HUDEP-2 (cell line): ENCODE data around the gene HOXA4.

Source experiments
- DNase-seq, 76 experiments: peaks; one replicate each; lab custom pipeline; 2025; ENCODE audit not compliant: unreplicated experiment in 76 of 76; lab: John Stamatoyannopoulos, UW

HOXA4 gene

DNA sequence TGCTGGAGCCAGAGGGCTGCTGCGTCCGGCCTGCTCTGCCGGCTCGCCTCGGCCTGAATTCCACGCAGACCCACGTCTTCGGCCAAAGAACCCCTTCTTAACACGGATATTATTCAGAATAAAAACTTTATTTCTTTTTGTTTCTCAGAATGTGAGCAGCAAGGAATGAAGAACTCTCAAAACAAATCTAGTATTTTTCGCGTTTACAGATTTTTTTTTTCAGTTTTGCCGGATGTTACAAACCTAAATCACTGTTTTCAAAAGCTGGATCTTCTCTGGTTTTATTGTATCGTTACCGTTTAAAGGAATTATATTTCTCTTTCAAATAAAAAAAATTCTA is 23.7 kb downstream of the HOXA4 start:
- DNase-seq: no peak

DNA sequence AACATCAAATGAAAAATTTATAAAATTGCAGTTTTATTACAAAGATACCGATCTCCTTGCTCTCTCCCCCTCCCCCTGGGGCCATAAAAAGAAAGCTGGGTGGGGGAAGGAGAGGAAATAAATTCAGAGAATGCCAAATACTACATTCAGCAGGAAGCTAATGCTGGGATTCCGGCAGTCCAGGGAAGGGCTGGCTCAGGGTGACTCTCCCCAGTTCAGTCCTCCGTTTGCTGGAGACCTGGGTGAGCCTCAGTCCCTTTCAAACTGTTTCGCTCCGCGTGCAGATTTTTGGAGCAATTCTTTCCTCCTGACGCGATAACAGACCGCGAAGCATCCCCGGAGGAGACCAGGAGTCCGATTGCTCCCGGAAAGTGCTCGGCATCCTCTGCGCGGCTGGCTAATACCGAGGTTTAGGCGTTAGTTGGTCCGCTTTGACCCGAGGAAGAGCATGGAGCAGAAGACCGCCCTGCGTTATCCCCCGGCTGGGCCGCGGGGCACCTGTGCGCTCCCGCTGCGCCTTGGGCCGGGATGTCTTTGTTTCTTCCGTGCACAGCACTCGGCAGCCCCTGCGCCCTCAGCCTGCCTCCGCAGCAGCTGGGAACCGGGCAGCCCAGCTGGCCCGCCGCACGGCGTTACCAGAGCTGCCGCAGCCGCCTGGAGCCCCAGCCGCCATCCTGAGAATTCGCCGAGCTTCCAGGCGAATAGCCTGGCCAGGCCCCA is 24.2 kb downstream of the HOXA4 start:
- DNase-seq: no peak

DNA sequence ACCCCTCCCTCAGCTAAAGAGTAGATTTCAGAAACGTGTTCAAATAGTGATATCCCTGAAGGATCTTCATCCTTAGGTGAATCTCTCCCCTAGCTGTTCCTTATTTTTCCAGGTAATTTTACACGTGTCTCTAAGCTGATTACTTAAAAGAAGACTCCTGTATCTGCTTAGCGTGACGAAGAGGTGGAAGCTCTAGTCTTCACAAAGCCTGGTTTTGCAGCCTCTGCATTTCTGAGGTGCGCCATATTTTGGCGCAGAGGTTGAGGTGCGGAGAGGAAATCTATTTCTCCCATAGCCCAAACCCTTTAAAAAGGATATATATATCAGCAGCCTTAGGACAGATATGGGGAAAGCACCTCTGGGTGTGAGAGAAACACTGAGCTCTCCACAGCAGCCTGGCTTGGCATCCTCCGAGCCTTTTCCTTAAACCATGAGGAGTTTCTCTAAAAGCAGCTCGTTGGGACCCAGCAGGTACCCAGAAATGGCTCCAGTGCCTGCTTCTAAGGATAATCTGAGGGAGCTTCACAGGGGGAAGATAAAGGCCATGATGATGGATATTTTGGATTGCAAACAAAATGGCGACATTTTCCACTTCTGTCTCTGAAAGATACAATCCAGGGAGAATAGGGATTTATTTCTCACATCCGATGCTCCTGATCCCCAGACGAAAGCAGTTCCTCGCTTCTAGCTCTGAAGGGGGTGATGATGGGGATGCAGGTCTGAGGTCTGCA is 25.1 kb downstream of the HOXA4 start:
- no peak for DNase-seq

DNA sequence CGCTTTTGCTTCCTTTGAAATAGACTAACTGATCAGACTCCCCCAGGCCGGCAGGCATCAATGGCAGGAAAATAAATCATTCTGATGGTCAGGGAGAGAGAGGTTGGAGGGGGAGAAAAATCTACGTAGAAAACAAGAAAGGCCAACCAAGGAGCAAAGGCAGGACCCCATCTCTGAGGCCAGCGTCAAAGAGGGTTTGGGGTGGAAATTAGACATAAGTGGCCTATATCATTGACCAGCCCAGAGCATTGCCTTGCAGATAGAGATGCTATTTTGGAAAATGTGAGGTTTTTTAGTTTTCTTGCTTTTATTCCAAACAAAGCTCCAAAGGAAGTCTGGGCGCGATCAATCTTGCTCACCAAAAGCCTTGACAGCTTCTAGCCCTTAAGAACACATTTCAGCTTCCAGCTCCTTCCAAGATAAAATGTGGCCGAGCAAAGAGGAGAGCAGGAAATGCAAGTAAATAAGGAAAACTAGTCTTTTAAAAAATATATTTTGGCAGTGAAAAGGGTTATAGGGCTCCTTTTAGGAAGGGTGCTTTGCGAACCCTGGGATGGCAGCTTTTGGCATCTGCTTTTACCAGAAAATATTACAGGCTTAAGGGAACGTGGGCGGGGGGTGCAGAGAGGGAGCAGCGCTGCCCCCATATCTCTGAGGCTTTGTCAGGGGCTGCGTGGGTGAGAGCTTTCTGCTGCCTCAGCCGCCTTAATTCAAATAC is 26.1 kb downstream of the HOXA4 start:
- no peak for DNase-seq

DNA sequence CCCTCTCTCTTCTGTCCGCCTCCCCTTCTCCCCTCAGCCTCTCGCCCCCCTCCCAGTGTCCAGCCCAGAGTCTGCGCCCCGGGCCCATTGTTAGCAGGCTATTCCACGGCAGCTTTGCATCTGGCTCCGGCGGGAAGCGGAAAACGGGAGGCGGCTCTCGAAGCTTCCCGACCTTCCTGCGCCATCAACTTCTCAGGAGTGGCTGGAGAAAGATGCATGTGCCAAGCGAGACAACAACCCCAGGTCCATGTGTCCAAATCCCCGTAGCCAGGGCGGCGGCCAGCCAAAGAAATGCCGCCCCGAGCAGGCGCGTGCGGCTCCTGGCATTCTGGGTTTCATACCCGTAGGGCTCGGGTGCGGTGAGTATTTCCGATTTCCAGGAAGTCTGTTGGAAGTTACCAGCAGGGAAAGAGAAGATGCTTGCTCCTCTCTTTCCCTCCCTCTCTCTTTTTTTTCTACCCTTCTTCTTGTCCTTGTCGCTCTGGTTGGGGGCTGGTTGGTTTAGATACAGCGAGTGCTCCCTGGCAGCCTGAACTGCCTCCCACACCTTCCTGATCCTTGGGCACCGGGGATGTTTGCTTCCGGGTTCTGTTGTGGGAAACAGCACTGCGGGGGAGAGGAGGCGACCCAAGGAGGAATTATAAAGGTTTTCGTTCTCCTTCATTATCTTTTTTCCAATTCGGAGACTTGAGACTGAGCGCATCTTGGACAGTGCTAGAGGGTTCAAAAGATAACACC is 26.9 kb downstream of the HOXA4 start:
- DNase-seq: no peak

DNA sequence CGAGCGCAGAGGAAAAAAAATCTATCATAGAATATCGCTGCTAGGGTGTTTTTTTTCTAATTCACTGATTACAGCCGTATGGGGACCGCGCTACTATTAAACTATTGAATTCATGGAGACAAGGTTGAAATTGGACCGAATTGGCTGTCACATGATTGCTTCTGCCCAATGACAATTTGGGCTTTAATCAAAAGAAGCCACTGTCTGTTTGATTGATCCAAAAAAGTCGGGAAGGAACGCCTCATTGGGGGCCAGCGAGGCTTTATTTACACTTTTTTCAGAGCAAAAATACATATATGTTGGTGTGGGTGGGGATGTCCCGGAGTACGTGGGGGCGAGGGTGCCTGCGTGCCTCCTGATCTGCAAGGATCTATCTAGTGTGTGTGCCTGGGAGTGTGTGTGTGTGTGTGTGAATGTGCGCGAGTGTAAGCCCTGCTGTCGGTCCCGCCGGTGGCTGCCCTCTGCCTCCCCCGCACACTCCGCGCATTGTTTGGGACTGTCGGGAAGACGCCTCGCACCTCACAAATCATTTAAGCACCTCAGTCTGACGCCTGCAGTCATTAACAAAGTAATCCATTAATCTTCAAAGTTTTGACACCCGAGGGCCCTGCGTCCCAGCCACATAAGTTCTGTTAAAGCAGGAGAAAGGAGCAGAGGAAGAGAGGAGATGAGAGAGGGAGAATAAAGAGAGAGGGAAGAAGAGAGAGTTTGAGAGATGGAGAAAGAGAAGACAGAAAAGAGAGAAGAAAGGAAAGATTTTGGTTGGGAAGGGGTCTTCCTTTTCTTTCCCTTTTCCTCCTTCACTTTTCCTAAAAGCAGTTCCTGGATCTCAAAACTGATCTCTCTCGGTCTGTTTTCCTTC is 27.7 kb downstream of the HOXA4 start, which contains the start of gene HOXA2:
Gene HOXA2 (minus strand): TSS at position 103 of the 862 bp plus-strand sequence. CDS start 183 bp downstream, outside the sequence.
- DNase-seq: no peak

DNA sequence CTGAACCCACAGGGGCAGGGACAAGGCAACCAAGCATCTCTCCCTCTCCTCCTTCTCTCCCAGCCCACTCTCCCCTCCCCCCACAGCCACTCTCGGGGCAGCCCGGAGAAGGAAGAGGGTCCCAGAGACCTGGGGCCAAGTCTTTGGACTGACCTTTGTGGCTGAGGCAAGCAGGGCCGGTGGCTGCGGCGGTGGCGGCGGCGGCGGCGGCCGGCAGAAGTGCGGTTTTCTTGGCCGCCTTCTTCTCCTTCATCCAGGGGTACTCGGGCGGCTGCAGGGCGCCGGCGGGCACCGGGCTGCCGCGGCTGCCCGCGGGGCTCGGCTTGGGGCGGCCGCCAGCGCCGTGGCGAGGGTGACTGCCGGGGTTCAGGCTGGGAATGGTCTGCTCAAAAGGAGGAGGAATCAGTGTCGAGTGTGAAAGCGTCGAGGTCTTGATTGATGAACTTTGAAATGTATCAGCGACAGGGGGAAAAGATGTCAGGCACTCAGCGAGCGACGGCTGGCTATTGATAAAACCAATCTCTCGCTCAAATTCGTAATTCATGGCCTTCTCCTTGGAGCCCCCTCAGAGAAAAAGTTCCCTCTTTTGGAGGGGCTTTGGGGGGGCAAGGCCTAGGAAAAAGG is 28.5 kb downstream of the HOXA4 start:
- no peak for DNase-seq

DNA sequence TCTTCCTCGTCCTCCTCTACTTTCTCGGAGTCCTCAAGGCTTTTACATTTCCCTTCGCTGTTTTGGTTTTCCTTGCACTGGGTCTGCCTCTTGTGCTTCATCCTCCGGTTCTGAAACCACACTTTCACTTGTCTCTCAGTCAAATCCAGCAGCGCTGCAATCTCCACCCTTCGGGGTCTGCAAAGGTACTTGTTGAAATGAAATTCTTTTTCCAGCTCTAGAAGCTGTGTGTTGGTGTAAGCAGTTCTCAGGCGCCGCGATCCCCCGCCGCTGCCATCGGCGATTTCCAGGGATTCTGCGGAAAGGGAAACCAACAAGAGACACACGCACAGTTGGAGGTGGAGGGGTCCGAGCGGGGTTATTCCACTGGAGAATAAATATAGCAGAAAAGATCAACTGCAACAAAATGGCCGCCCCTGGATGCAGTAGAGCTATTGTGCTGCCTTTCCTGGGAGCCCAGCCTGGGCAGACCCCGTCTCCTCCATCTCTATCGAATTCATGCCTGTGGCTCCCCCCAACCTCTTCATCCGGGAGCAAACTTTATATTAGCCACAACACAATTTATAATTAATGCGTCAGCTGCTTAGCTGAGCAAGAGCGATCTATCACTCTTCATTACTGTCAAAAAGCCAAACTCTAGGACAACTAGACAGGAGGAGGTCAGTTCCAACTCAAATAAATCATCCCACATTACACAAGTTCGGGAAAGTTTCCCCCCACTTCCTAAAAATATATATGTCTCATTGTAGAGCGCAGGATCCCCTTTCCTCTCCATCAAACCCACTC is 29.2 kb downstream of the HOXA4 start:
- no peak for DNase-seq

DNA sequence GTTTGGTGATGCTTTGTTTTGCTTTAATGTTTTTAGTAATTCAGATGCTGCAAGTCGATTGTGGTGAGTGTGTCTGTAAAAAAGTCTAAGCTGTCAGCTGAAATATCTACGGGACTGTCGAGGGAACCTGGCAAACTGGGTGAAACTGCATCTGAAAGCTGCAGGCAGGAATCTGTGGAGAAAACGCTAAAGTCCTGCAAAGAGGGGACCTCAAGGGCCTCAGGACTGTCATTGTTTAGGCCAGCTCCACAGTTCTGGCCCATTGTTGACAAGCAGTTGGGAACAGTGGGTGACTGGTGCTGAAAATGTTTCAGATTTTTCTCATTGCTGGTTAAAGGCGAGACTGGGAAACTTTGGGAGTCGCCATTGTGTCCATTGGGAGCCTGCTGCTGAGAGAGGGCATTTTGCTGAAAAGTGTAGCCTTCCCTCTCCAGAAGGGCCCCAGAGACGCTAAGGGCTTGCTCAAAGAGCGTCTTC is 29.8 kb downstream of the HOXA4 start:
- DNase-seq: no peak

DNA sequence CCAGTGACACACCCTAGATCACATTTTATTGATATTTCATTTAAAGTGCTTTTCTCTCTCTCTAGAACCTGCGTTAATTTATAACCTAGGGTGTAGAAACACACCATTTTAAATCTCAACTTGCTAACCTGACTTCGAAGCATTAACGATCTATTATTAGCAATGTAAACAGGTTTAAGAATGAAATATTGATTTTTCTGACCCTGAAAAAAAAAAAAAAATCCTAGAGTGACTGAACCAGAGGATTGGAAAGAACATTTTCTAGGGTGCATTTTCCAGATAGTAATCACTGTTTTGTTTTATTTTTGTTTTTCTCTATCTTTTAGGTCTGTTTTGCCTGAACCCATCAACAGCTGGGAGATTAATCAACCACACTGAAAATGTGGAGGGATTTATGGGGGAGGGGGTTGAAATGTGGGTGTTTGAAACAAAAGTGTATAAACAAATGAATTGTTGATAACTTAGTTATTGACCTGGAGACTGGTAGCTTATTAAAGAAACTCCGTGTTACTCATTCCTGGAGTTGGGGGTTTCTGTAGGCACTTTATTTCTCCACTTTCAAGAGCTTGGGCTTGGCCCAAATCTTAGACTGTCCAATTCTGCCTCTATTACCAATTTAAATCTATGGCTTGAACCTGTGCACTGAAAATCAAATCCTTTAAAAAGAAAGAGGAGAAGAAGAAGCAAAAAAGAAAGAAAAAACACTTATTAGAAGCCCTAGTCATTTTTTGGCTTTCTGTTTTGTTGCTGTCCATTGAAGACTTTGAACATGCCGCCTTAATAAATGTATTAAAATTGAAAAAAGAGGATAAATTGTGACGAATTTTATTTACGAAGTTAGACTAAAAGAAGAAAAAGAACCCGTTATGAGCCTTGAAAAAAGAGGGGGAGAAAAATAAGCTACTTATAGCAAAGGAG is 30.8 kb downstream of the HOXA4 start:
- no peak for DNase-seq

DNA sequence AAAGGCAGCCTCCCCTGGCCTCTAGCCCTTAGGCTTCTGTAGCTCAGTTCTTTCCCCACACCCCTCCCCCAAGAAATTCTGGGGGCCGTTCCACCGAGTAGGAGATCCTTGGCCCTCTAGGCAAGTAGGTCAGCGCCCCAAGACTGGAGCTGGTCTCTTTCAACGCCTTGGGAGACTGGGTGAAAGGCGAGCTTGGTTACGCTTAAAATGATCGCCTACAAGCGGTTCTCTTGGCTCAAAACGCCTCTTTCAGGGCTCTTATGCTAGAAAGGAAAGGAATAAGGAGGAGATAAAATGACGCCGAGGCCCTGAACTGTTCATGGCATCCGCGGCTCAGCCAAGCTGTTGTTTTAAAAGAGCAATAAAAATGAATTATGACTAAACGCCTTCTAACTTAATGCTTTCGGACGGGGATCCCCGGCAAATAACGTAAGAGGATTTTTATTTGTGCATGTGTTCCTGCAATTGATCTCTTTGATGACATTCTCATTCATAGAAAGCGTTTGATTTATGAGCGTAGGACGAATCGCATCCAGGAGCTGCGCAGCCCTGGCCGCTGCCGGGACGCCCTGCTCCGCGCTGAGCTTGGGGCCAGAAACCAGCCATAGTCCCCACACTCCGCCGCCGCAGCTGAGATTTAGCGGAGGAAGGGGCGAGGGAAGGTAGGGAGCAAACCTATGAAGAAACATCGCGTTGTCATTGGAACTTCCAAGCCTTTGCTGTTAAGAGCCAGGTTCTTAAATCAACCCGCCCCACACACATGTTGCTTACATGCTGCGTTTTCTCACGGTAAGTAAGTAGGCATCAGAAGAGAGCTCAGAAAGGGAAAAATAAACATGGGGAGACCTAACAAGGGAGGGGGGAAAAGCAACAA is 31.7 kb downstream of the HOXA4 start:
- DNase-seq: no peak

DNA sequence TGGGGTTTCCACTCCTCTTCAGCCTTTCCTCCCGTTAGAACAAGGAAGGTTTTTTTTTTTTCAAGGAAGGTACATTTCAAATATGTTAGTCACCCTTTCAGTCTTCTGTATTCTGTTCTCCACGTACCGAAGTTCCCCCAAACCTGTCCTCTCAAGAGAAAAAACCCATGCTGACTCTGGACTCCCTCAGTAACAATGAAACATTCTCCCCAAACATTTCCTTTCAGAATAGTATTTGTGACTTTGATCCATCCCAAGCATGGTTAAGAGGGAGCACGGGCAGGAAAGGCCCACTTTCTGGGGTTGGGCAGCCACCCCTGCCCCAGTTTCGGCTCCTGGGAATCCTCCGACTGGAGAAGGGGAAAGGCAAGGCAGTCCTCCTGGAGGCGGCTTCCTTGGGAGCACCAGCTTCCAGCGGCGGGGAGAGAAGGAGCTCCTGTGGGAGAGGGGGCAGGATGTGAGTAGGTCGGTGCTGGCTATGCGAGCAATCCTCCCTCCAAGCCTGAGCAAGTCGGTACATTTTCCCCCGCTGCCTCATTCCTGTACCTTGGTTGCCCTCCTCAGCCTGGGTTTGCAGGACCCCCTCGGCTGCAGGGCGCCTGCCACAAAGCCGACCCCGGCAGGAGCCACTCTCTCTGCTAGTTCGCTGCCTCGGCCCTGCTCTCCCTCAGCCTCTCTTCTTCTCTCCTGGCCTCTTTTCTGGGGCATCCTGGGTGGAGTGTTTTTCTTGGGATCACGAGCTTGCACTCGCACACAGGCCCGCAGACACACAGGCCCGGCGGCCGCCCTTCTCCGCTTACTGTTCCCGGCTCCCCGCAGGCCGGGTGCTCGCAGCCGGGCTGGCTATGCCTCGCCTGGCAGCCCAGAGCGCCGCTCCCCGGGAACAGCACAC is 32.6 kb downstream of the HOXA4 start:
- no peak for DNase-seq

DNA sequence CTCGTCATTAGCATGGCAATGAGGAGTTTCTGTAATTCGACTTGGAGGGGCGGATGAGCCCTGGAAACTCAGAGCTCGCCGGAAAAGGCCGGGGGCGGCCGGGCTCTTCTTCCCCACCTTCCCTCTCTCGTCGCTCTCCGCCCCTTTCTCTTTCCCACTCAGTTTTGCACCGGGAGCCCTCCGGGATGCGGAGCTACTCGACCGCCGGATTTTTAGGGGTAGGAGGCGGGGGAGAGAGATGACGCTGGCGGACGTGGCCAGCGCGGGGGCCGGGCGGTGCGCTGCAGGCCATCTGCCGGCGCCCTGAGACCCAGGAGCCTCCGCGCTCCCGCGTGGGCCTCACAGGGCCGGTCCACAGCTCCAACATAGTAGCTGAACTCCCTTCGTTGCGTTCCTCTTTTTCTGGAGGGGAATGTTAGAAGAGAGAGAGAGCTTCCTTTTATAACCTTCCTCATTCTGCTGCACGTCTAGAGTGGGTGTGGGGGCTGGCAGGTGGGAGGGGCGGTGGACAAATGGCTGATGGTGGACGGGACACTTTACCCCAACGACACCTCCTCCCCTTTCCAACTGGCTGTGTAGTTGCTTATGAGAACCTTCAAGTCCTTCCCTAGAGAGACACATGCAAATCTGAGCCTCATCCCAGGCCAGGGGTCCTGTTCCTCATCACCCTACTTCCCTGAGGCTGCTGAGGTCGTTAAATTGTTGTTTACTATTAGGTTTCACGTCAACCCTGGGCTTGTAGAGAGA is 33.6 kb downstream of the HOXA4 start:
- DNase-seq: no peak

DNA sequence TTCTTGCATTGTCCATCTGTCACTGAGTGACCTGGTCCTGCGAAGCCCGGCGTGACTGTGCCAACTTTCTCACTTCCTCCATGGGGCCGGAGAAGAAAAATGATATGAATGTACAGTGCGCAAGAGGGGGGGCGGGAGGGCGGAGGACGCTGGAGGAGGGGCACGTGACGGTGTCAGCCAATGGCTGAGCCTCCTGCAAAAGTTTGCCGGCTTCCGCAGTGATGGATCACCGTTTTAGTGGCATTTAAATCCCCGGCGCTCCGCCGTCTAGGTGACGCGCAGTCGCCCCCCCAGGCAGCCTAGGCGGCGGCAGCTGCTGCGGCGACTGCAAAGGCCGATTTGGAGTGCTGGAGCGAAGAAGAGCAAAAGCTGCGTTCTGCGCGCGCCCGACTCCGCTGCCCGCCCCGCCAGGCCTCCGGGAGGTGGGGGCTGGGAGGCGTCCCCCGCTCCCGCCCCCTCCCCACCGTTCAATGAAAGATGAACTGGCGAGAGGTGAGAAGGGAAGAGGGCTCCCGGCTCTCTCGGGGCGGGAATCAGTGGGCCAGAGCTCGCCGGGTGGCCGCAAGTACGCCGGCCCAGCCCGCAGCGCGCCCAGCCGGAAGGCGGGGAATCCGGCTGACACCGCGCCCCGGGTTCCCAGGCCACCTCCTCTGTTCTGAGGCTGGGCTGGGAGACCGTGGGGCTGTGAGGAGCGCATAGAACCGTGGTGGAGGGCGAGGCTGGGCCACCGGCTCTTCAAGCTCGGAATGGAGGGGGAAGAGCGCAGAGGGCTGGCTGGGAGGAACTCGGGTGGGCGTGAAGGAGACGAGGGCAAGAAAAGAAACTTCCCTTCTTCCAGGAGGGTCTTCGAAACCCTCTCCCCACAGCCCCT is 34.4 kb downstream of the HOXA4 start, which contains the start of gene HOXA1:
Gene HOXA1 (minus strand): TSS at position 104 of the 871 bp plus-strand sequence. CDS start 88 bp downstream, at position 16.
- DNase-seq: peak in 19 of 76 experiments; percentile 4 to 56 (median 26)
